NT2/D1 (cell line): ENCODE results near the gene HAVCR2.

Experiments used
- DNase-seq: peaks from one replicate; pipeline ENCODE4 v3.0.0-alpha.2; 2011; ENCODE audit warnings: low read depth, low spot score
- H3K27me3 ChIP-seq: 2 replicates; pipeline ENCODE4 v1.6.0; 2011; ENCODE audit warnings: mild to moderate bottlenecking; ENCODE audit not compliant: insufficient read length, insufficient read depth
- H3K36me3 ChIP-seq: 2 replicates; pipeline ENCODE4 v1.6.1; 2011; ENCODE audit warnings: mild to moderate bottlenecking, low read length, mixed read lengths; ENCODE audit not compliant: insufficient read depth, insufficient read length
- H3K4me1 ChIP-seq: 2 replicates; pipeline ENCODE4 v1.5.1; 2011; ENCODE audit not compliant: insufficient read depth, insufficient read length
- H3K4me3 ChIP-seq: 2 replicates; pipeline ENCODE4 v1.5.1; 2011; ENCODE audit warnings: low read depth; ENCODE audit not compliant: insufficient read length
- H3K9ac ChIP-seq: 2 replicates; pipeline ENCODE4 v1.6.0; 2011; ENCODE audit warnings: low read depth; ENCODE audit not compliant: insufficient read length
- H3K9me3 ChIP-seq: 2 replicates; pipeline ENCODE4 v1.5.1; 2011; ENCODE audit warnings: mild to moderate bottlenecking, low read length; ENCODE audit not compliant: insufficient read depth
- SUZ12 ChIP-seq: IDR thresholded peaks from 2 replicates; pipeline ENCODE4 v1.6.1; 2011; ENCODE audit not compliant: insufficient read length, insufficient read depth; ENCODE audit errors: extremely low read depth
- YY1 ChIP-seq: IDR thresholded peaks from 2 replicates; pipeline ENCODE4 v1.6.1; 2011; ENCODE audit not compliant: insufficient read length, insufficient read depth
- ZNF274 ChIP-seq: IDR thresholded peaks from 2 replicates; pipeline ENCODE4 v1.6.1; 2011; ENCODE audit warnings: mild to moderate bottlenecking, low read depth, low read length

HAVCR2 gene

DNA sequence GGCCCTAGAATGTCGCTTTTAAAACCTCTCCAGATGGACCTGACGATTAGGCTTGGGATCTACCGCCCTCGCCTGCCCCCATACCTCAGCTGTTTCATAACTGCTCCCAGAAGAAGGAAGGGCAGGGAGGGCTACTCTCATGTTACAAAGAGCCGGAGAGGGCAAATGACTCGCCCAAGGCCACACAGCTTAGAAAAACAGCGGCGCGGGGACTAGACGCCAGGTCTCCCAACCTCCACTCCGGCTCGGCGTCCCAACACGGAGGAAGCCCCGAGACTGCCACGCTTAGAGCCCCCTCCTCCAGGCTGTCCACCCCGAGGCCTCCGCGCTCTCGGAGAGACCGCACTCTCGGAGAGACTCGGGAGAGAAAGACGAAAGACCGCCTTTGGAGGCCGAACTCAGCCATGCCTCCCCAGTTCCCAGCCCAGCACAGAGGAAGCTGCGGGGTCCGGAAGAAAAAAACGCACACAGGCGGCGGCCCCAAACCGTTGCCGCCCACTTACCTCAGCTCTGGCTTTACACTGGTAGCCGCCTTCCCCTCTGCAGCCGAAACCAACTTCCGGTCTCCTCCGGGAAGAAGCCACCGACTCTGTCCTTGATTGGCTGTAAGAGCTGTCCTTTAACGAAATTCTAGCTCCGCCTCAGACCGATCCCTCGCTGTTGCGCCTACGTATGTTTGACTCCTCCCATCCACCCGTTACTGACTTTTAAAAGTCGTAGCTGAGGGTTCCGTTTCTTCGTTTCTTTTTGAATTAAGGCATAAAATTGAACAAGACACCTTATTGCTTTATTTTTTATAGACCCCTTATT, 33.7 kb upstream of the HAVCR2 start, which contains the start of gene MED7:
Gene MED7, minus strand, starts transcription at position 549 of the 810 bp plus-strand sequence. CDS start 3,434 bp downstream, outside the sequence.
- H3K9me3 ChIP-seq = no peaks in the 10 kb centered on the region
- no peaks in the 10 kb centered on the region for H3K4me1 ChIP-seq
- H3K4me3 ChIP-seq = peak within 1 kb of the TSS; percentile 92
- H3K27me3 ChIP-seq = no peaks in the 10 kb centered on the region
- peak within 1 kb of the TSS; percentile 89 for H3K9ac ChIP-seq
- peak; percentile 96 for DNase-seq
- H3K36me3 ChIP-seq = peaks cover 15% of the 10 kb centered on the region
- TF ChIP-seq ZNF274 = no peak
- no peak for TF ChIP-seq SUZ12
- TF ChIP-seq YY1 = no peak

DNA sequence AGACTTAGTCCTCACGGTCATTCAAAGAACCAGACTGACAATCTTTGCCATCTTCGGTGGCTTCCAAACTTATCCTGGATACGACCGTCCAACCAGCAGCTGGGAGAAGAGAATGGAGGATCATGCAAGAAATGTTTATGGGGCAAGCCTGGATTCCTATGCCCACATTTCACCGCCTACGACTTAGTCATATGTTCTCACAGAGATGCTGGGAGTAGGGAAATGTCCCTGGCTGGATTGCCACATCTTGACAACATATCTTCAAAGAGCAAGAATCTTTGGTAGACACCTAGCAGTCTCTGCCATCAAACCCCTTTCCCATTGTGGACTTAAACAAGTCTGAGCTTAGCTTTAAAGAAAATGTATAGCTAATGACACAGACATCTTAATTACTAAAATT, 28.8 kb upstream of the HAVCR2 start:
- Histone ChIP-seq H3K36me3 (peaks cover 21% of the 10 kb centered on the region), H3K27me3 (no peaks in the 10 kb centered on the region), H3K9me3 (no peaks in the 10 kb centered on the region), H3K9ac (no peak overlapping the region), H3K4me1 (no peaks in the 10 kb centered on the region), H3K4me3 (no peak overlapping the region)
- no peak for TF ChIP-seq YY1
- TF ChIP-seq ZNF274 = no peak
- no peak for TF ChIP-seq SUZ12
- DNase-seq = no peak

- TF ChIP-seq SUZ12 = no peak
- TF ChIP-seq ZNF274 = no peak
- TF ChIP-seq YY1 = no peak
- H3K4me1 ChIP-seq = no peaks in the 10 kb centered on the region
- peaks cover 3% of the 10 kb centered on the region for H3K36me3 ChIP-seq
- H3K27me3 ChIP-seq = no peaks in the 10 kb centered on the region
- DNase-seq = no peak
- H3K9ac ChIP-seq = no peak overlapping the region
- no peak overlapping the region for H3K4me3 ChIP-seq
- H3K9me3 ChIP-seq = no peaks in the 10 kb centered on the region
These were observed 23.4 kb upstream of the HAVCR2 start for GRCh38 chr5:157132281-157132612.

DNA sequence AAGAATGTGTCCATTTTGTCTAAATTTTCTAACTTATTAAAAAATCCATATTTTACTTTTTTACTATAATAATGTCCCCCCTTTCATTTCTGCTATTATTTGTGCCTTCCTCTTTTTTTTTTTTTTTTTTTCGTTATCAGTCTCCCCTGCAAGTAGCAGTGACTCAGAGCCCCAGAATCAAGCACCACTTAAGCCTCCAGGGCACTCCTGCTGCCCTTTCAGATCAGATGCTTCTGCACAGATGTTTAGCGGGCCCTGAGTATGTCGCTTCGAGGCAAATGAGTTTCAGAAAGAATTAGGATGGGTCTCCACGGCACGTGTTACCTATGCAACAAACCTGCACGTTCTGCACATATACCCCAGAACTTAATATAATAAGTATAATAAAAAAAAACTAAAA, 22.1 kb upstream of the HAVCR2 start:
- Histone ChIP-seq H3K9ac (no peak overlapping the region), H3K9me3 (no peaks in the 10 kb centered on the region)

GRCh38 chr5:157121709-157122108, 12.9 kb upstream of the HAVCR2 start:
- Histone ChIP-seq H3K4me3 (no peak overlapping the region), H3K27me3 (no peaks in the 10 kb centered on the region), H3K9ac (no peak overlapping the region), H3K9me3 (no peaks in the 10 kb centered on the region; the same call in 1 of the 2 replicates), H3K36me3 (no peaks in the 10 kb centered on the region), H3K4me1 (no peaks in the 10 kb centered on the region)
- TF ChIP-seq YY1 = no peak
- TF ChIP-seq SUZ12 = no peak
- TF ChIP-seq ZNF274 = no peak
- DNase-seq = no peak

More for the DNA sequence above, 22.1 kb upstream of the HAVCR2 start:
- TF ChIP-seq SUZ12 = no peak
- TF ChIP-seq ZNF274 = no peak
- no peak for TF ChIP-seq YY1
- Histone ChIP-seq H3K4me1 (no peaks in the 10 kb centered on the region), H3K27me3 (no peaks in the 10 kb centered on the region), H3K36me3 (no peaks in the 10 kb centered on the region), H3K4me3 (no peak overlapping the region)
- no peak for DNase-seq

DNA sequence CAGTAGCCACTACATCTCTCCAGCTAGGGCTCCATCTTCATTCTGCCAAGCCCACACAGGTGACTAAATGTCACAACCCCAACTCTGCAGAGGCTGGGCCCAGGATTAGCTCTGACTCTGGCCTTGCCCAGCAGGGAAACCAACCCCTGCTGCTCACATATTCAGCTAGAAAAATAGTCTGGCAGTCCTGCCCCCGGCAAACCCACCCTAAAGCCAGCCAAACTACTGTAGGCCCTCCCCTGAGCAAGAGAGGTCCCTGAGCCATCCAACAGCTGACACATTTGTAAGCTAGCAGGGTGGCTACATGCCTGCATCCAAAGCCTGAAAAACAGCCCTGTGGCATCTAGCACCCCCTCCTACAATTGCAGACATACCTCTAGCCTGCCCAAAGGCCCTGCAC, 11.3 kb upstream of the HAVCR2 start:
- TF ChIP-seq ZNF274 (no peak), SUZ12 (no peak), YY1 (no peak)
- no peaks in the 10 kb centered on the region for H3K36me3 ChIP-seq
- no peaks in the 10 kb centered on the region; the same call in 1 of the 2 replicates for H3K9me3 ChIP-seq
- DNase-seq = no peak
- H3K4me3 ChIP-seq = no peak overlapping the region
- no peaks in the 10 kb centered on the region for H3K27me3 ChIP-seq
- no peaks in the 10 kb centered on the region for H3K4me1 ChIP-seq
- no peak overlapping the region for H3K9ac ChIP-seq

- Histone ChIP-seq H3K9ac (no peak overlapping the region), H3K4me3 (no peak overlapping the region), H3K36me3 (no peaks in the 10 kb centered on the region), H3K4me1 (no peaks in the 10 kb centered on the region), H3K9me3 (no peaks in the 10 kb centered on the region), H3K27me3 (no peaks in the 10 kb centered on the region)
- TF ChIP-seq ZNF274 (no peak), SUZ12 (no peak), YY1 (no peak)
- no peak for DNase-seq
These were observed 7.7 kb upstream of the HAVCR2 start for GRCh38 chr5:157116483-157116954.

GRCh38 chr5:157115502-157115901, 6.7 kb upstream of the HAVCR2 start:
- Histone ChIP-seq H3K4me1 (no peaks in the 10 kb centered on the region), H3K27me3 (no peaks in the 10 kb centered on the region), H3K4me3 (no peak overlapping the region), H3K36me3 (no peaks in the 10 kb centered on the region), H3K9me3 (no peaks in the 10 kb centered on the region), H3K9ac (no peak overlapping the region)
- no peak for TF ChIP-seq SUZ12
- no peak for DNase-seq
